ENCODE results near the gene TLCD1. TPM values are rescaled to one million over a fixed set of nuclear protein-coding genes. Genes with fewer than 3 reads are reported as not detected.
A peak's percentile ranks its signal among the peaks of the same experiment; 100 is the strongest.

The TLCD1 gene
- total RNA-seq, 4 donors from 2014 or later = 0.44 to 1.2 TPM; not detected in 2

DNA sequence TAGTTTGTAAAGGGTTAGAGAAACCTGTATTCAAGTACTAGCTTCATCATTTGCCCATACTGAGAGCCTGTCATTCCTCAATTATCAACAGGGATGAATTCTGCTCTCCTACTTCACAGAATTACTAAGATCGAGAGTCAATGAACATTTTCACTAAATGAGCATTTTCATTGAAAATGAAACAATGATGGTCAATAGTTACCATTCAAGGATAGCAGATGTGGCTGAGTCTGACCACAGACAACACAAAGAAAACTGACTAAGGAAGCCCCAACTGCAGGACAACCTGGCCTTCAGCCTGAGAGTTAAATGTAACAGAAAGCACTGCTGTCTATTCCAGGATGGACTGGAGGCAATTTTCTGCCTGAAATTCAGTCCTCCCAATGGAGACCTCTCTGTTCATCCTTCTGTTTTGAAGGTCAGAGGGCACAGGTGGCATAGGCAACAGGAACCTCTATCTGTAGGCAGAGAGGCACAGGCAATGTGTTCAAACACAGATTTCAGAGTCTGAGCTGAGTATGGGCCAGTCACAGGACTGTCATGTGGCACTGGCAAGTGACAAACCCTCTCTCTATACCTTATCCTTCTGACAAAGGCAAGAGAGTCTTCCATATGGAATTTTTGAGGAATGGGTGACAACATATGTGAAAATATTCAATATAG, 37.2 kb upstream of the TLCD1 start:
- Histone ChIP-seq H3K27ac (peak overlapping the region in 1 of 4 donors; percentile 27), H3K4me3 (no peak overlapping the region), H3K36me3 (peaks cover 6 to 47% (median 11%) of the 10 kb centered on the region in 3 donors), H3K27me3 (no peaks in the 10 kb centered on the region), H3K4me1 (peaks cover 0 to 24% (median 0%) of the 10 kb centered on the region in 4 donors), H3K9me3 (no peaks in the 10 kb centered on the region)
- DNase-seq (ENCODE audit: low spot score in 2 of 2) = no peak
- TF ChIP-seq, protein P1, sequence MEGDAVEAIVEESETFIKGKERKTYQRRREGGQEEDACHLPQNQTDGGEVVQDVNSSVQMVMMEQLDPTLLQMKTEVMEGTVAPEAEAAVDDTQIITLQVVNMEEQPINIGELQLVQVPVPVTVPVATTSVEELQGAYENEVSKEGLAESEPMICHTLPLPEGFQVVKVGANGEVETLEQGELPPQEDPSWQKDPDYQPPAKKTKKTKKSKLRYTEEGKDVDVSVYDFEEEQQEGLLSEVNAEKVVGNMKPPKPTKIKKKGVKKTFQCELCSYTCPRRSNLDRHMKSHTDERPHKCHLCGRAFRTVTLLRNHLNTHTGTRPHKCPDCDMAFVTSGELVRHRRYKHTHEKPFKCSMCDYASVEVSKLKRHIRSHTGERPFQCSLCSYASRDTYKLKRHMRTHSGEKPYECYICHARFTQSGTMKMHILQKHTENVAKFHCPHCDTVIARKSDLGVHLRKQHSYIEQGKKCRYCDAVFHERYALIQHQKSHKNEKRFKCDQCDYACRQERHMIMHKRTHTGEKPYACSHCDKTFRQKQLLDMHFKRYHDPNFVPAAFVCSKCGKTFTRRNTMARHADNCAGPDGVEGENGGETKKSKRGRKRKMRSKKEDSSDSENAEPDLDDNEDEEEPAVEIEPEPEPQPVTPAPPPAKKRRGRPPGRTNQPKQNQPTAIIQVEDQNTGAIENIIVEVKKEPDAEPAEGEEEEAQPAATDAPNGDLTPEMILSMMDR (IDR thresholded peaks at IDR 0.05) = no peak
- TF ChIP-seq POLR2A (IDR thresholded peaks at IDR 0.05) = no peak
- no peak for TF ChIP-seq EP300 (IDR thresholded peaks at IDR 0.05)
- 86 to 92% methylated on average over 1 of the region's 1 CpG for WGBS, 2 donors

DNA sequence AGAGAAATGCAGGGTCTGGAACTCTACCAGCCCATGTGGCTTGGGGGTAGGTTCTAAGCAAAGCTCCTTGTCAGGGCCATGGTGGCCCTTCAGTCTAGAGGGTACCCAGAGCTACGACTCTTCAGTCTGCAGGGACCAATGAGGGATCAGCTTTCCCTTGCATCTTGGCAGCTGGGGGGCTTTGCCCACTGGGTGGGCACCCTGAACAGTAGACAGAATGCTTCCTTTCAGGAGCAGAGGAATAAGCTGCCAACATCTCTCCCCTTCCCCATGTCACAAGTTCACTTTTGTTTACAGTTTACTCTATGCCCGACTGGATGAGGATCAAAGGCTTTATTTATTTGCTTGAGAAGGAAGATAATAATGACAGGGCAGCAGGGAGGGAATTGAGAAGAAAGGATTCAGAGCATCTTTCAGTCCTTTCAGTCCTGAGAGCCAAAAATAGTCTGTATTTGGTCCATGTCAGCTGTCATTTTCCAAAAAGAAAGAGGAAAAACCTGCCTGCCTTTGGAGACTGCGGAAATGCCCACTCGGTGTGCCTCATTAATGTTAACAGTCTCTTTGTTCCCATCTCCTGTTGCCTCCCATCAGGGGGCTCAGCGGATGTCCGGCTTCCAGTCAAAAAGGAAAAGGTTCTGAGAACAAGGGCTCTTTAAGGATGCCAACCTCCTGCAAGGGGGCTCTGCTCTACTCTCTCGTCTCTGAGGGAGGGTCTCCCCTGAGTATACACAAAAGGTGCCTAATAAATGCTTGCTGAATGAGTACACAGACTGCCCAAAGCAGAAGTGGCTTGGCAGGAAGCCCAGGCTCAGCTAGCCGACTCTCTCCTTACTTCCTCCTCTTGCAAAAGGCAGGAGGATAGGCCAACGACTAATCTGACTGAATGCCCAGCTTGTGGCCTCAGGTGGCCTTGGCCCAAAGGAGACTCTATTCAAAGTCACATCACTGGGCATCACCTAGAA, 34.8 kb upstream of the TLCD1 start:
- TF ChIP-seq, protein P1 (IDR thresholded peaks at IDR 0.05) = no peak
- TF ChIP-seq POLR2A (IDR thresholded peaks at IDR 0.05) = no peak
- TF ChIP-seq EP300 (IDR thresholded peaks at IDR 0.05) = no peak
- Histone ChIP-seq H3K36me3 (peaks cover 6 to 35% (median 11%) of the 10 kb centered on the region in 3 donors), H3K4me3 (no peak overlapping the region), H3K4me1 (peaks cover 0 to 24% (median 0%) of the 10 kb centered on the region in 4 donors), H3K27me3 (no peaks in the 10 kb centered on the region), H3K27ac (no peak overlapping the region), H3K9me3 (no peaks in the 10 kb centered on the region)
- WGBS, 2 donors = 26 to 28% methylated on average over 9 of the region's 9 CpGs
- peak in 1 of 2 donors; percentile 38 for DNase-seq (ENCODE audit: low spot score in 2 of 2)

DNA sequence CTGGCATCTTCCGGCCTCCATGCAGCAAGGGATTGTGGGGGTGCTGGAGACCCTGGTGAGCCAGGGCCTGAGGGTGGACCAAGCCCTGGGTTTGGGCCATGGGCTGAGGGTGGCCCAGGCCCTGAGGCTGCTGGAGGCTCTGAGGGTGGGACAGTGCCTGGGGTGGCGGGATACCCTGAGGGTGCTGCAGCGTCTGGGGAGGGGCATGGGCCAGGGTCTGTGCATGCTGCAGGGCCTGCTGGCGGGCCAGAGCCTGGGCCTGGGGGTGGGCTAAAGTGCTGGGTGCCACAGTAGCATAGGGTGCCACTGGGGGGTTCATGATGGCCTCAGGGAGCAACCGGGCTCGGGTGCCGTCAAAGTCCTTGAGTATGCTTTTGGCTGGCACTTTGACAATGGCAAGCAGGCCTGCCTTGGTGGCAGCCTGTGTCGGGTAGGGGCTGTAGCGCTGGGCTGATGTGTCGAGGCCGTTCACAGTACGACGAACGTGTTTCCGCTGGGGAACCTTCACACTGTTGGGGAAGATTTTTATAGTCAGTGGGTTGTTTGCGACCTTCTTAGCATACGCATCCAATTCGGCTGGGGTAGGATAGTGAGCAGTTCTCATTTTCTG, 33.3 kb upstream of the TLCD1 start:
- WGBS, 2 donors = 87 to 88% methylated on average over 18 of the region's 18 CpGs
- no peak for DNase-seq (ENCODE audit: low spot score in 2 of 2)
- H3K9me3 ChIP-seq = no peaks in the 10 kb centered on the region
- H3K4me3 ChIP-seq = no peak overlapping the region
- peaks cover 6 to 21% (median 11%) of the 10 kb centered on the region in 3 donors for H3K36me3 ChIP-seq
- H3K4me1 ChIP-seq = peaks cover 0 to 30% (median 0%) of the 10 kb centered on the region in 4 donors
- TF ChIP-seq, protein P1 (IDR thresholded peaks at IDR 0.05) = no peak
- TF ChIP-seq POLR2A (IDR thresholded peaks at IDR 0.05) (no peak), EP300 (IDR thresholded peaks at IDR 0.05) (no peak)
- H3K27me3 ChIP-seq = no peaks in the 10 kb centered on the region
- H3K27ac ChIP-seq = no peak overlapping the region

DNA sequence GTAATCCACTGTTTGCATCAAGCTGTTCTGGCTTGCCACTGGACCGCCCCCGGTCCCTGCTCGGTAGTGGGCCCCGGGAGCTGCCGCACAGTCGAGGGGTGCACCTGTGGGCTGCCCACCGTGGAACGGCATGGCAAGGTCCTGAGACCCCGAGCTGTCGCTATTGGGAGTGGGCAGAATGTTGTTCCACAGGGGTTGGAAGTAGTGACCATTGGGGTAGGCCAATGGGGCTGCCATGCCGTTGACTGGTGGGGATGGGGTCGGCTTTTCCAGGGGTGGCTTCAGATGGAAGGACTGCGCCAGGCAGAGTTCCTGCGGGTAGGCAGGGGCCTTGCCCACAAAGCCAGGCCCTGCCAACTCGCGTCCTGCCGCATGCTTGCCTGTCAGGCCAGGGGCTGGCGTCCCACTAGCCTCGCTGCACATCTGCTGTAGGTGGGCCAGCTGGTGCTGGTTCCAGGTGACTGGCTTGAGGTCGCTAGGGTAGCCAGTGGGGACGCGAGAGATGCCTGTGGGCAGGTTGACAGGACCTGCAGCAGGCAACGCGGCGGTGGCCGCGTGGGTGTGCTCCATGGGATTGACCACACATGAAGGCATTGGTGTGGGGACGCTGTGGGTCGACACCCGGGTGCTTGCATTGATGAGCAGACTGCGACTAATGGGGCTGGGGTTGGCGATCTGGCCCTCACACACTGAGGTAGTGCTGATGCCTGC, 32.5 kb upstream of the TLCD1 start:
- 91 to 95% methylated on average over 26 to 28 of the region's 32 CpGs for WGBS, 2 donors
- DNase-seq (ENCODE audit: low spot score in 2 of 2) = no peak
- TF ChIP-seq, protein P1 (IDR thresholded peaks at IDR 0.05) = no peak
- no peak for TF ChIP-seq POLR2A (IDR thresholded peaks at IDR 0.05)
- no peak for TF ChIP-seq EP300 (IDR thresholded peaks at IDR 0.05)
- peaks cover 6 to 20% (median 11%) of the 10 kb centered on the region in 3 donors for H3K36me3 ChIP-seq
- H3K4me1 ChIP-seq = peaks cover 0 to 26% (median 0%) of the 10 kb centered on the region in 4 donors
- no peaks in the 10 kb centered on the region for H3K9me3 ChIP-seq
- H3K4me3 ChIP-seq = no peak overlapping the region
- H3K27me3 ChIP-seq = no peaks in the 10 kb centered on the region
- no peak overlapping the region for H3K27ac ChIP-seq
